ENCODE measurements around the gene LIF.

LIF gene

DNA sequence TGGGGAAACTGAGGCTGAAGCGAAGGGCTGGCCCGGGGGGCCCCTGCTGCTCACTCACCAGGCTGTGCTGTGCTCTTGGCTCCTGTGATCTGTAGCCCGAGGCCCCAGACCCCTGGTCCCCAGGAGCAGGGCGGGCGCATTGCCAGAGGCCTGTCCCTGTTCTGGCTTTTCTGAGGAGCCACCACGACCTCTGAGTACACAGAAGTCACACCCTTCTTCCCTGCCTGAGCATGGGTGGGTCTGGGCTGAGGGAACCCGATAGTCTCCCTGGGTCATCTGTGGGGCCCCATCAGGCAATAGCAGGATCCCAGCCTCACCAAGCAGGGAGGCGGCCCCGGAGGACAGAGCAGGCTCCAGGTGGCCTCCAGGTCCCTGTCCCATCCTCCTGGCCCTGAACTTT is 37.6 kb upstream of the LIF start:
- no peak for DNase-seq (ENCODE audit: low read depth in 2 of 2)

DNA sequence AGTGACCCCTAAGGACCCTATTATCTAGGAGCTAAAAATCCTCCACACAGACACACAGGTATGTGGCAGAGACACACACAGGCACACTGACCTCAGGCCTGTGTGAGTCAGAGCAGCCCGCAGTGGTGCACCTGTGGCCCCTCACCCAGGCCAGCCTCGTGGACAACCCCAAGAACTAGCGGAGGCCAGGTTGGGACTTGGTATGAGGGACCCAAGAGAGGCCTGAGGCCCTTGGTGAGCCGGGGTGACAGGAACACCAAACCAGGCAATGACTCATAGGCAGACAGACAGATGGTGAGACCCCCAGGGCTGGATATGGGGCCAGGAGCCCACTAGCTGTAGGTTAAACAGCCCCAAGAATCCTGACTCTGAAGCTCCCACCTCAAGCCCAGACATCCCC is 36.8 kb upstream of the LIF start:
- DNase-seq (ENCODE audit: low read depth in 2 of 2), result no peak

DNA sequence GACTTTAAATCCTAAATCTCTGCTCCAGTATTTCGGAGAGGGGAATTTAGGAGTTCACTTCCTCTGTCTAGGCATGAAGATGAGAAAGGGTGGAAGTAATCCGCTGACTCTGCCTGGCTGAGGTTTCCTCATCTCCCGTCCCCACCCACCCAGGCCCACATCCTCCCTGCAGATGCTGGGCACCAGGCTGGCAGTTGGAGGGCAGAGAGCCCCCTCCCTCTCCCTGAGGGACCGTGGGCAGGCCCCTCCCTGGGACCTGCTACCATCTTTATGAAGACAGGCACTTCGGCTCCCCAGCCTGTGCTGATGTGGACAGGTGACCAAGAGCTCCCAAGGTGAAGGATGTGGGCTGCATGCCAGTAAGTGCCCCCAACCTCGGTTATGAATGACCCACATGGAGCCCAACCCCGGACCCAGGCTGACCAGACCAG is 36.1 kb upstream of the LIF start:
- no peak for DNase-seq (ENCODE audit: low read depth in 2 of 2)

DNA sequence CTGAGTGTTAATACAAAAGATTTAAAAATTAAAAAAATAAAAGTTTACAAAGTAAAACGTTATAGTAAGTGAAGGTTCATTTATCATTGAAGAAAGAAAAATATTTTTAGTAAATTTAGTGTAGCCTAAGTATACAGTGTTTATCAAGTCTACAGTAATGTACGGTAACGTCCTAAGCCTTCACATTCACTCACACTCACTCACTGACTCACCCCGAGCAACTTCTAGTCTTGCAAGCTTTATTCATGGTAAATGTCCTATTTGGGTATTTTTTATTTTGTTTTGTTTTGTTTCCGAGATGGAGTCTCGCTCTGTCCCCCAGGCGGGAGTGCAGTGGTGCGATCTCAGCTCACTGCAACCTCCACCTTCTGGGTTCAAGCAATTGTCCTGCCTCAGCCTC is 33.9 kb upstream of the LIF start:
- DNase-seq (ENCODE audit: low read depth in 2 of 2), result no peak

DNA sequence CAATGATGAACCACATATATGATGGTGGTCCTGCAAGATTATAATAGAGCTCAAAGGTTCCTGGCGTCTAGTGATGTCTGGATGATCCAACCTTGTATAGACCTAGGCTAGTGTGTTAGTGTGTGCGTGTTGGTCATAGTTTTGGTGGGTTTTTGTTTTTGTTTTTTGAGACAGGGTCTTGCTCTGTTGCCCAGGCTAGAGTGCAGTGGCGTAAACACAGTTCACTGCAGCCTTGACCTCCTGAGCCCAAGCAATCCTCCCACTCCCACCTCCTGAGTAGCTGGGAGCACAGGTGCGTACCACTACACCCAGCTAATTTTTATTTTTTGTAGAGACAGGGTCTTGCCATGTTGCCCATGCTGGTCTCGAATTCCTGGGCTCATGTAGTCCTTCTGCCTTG is 33.4 kb upstream of the LIF start:
- DNase-seq (ENCODE audit: low read depth in 2 of 2), result no peak

DNA sequence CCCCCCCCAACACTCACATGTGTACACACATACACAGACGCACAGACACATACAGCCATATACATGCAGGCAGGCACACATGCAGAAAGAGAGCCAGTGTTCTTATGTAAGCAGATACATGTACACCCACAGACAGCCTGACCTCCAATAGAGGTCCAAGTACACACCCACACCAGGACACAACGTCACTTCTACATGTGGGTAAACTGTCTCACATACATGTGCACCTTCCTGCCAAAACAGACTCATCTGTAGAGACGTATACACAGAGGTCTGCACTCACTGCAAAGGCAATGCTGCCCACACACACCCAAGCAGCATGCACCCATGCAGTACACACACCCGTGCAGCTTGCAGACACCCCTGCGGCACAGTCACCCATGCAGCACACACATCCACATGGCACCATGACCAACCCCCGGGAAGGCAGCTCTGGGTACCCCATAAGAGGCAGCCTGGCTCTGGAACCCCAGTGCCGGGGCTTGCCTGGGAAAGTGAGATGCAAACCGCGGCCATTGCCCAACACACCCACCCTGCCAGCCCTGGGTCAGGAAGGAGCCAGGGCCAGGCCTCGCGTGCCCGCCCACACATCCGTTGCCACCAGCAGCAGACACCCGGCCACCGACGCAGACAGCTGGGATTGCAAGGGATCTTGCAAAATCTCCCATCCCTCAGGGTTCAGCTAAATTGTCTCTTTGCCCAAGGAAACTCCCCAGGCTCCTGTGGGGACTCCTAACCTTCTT is 32.7 kb upstream of the LIF start:
- DNase-seq (ENCODE audit: low read depth in 2 of 2), result no peak

DNA sequence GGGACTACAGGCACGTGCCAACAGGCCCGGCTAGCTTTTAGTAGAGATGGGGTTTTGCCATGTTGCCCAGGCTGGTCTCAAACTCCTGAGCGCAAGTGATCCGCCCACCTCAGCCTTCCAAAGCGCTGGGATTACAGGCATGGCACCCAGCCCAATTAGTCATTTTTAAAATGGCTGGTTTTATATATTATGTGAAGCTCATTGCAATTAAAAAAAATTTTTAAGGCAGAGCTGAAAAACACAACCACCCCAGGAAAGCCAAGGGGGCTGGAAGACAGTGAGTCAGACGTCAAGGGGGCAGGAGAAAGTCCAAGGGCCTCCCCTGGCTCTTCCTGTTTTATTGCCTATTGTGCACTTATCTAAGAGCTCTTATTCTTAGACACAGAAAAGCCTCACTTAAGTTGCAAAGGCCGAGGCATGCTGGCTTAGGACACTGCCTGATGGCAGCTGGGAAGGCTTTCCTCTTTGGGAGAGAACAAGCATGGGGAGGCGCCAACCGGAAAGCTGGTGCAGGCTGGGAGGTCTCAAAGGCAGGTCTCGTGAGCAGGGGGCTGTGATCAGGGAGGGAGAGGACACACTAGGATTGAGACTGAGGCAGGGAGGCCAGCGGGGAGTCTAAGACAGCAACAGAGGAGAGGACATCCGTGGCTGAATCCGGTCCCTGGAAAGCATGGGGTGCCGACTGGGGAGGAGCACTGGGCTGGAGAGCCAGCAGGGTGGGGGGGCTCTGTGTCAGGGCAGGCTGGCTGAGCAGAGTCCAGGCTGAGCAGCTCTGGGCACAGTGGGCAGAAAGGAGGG is 31.2 kb upstream of the LIF start:
- no peak for DNase-seq (ENCODE audit: low read depth in 2 of 2)

DNA sequence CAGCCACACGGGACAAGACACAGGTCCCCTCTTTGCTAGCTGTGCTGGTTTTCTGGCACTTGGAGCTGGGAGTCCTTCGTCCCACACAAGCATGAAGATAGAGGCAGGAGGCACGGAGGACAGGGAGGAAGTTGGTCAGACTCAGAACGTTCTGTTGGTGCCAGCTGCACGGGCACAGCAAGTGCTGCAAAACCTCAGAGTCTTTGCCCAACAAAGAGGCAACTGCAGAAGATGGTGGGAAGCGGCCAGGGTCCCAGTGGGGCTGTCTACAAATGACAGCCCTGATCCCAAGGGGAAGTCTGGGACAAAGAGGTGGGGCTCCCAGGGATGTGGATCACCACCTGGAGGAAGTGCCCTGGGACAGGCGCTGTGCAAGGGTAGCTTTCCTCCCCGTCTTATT is 29.5 kb upstream of the LIF start:
- no peak for DNase-seq (ENCODE audit: low read depth in 2 of 2)

DNA sequence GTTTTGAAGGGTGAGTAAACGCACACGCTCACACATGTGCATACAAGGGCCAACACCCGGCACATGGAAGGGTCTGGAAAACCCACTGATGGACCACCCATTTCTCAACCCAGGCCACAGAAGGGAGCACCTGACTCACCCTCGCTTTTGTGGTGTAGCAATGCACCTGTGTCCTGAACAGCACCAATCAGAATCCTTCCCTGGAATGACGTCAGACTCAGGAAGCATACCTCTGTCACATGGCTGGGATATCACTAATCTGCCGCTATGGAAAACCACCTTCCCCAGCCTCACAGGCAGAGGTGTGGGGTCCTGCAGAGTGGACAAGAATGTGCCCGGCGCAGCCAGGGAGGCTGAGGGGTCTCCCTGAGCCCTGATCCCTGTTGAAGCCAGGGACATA is 29.1 kb upstream of the LIF start:
- no peak for DNase-seq (ENCODE audit: low read depth in 2 of 2)

DNA sequence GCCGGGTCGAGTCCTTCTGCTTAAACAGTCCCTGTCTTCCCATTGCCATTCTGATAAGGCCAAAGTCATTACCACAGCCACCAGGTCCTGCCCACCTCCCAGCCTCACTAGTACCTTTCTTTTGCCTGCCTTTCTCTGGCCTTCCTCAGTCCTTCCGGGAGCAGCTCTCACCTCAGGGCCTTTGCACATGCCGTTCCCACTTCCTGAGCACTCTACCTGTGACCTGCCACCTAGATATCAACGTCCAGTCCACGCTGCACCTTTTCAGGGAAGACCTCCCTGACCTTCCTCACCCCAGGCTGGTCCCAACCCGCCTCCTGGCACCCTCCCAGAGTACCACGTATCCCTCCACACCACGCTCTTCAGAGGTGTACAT is 27.9 kb upstream of the LIF start:
- no peak for DNase-seq (ENCODE audit: low read depth in 2 of 2)

DNA sequence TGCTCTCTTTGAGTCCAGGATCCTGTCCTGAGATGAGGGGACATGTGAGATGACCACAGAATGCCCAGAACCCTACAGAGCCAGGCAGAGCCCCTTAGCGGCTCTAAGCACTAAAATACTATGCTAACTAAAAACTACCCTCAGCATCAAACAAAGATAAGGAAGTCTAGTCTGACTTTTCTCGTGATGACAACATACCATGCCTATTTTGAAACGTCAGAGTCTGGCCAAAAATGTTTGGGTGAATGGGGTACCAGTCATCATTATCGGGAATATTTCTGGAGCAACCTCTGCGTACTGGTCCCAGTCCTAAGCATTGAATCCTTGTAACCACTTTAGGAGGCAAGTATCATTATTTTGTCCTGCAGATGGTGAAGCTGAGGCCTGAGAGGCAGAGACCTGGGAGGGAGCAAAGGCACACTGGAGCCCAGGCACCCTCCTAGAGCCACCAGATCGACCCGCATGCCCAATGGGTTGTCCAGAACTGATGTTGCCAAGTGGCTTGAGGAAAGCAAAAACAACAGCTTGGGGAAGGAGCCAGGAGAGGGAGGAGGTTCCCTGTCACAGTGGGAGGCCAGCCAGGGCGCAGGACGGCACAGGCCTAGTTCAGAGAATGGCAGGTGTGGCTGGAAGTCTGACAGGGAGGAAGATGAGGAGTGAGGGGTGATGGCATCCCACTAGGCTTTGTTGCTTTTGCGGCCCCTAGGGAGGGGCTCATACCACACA is 27.3 kb upstream of the LIF start:
- DNase-seq (ENCODE audit: low read depth in 2 of 2), result no peak

DNA sequence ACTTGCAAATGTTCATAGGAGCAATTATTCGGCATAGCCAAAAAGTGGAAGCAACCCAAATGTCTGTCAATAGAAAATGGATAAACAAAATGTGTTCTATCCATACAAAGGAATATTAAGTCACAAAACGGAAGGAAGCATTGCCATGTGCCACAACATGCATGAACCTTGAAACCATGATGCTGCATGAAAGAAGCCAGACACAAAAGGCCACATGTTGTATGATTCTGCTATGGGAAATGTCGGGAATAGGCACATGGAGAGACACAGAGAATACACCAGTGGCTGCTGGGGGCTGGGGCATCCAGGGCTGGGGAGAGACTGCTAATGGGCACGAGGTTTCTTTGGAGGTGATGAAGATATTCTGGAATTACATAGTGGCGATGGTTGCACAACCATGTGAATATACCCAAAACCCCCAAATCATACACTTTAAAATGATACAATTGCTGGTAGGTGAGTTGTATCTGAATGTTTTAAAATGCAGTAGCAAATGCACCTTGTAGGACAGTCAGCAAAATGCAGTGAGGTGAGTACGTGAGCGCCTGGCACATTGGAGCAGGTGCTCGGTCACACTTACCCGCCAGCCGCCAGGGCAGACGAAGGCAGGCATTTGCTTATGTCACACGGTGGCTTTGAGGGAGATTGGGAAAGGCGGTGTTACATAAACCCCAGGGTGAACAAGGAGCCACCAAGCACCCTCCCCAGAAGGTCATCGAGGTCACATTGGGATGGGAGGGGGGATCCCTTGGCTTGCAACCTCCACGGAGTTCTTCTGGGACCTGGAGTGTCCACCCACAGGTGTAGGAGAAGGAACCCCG is 26.4 kb upstream of the LIF start:
- DNase-seq (ENCODE audit: low read depth in 2 of 2), result no peak

DNA sequence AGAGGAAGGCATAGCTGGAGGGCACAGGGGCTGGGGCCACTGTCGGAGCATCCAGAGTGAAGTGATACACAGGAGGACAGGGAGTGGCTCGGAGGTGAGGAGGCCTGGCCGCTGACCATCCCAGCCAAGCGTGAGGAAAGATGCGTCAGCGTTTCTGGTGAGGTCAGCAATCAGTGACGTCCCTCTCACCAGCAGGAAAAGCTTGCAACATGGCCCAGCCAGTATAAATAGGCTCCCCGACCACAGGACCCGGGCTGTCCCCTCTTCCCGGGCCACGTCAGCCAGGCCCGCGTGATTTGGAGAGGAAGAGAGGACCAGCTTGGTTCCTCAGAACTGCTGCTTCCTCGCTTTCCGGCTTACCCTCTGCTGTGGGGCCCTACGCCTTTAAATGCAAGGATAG is 24.3 kb upstream of the LIF start:
- DNase-seq (ENCODE audit: low read depth in 2 of 2), result no peak

DNA sequence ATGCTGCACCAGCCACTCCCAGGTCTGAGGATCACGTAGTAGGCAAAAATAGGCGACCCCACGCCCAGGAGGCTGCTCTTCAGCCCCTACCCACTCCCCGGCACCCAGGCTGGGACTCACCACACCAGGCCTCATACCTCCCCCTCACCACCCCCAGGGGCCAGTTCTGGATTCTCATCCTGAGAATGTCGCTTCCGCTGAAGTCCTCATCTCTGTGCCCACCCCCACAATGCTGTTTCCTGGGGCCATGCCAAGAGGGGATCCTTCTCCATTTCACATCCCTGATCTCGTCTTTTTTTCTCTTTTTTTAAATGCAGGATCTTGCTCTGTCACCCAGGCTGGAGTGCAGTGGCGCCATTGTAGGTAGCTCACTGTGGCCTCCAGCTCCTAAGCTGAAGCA is 21.8 kb upstream of the LIF start:
- DNase-seq (ENCODE audit: low read depth in 2 of 2), result no peak

DNA sequence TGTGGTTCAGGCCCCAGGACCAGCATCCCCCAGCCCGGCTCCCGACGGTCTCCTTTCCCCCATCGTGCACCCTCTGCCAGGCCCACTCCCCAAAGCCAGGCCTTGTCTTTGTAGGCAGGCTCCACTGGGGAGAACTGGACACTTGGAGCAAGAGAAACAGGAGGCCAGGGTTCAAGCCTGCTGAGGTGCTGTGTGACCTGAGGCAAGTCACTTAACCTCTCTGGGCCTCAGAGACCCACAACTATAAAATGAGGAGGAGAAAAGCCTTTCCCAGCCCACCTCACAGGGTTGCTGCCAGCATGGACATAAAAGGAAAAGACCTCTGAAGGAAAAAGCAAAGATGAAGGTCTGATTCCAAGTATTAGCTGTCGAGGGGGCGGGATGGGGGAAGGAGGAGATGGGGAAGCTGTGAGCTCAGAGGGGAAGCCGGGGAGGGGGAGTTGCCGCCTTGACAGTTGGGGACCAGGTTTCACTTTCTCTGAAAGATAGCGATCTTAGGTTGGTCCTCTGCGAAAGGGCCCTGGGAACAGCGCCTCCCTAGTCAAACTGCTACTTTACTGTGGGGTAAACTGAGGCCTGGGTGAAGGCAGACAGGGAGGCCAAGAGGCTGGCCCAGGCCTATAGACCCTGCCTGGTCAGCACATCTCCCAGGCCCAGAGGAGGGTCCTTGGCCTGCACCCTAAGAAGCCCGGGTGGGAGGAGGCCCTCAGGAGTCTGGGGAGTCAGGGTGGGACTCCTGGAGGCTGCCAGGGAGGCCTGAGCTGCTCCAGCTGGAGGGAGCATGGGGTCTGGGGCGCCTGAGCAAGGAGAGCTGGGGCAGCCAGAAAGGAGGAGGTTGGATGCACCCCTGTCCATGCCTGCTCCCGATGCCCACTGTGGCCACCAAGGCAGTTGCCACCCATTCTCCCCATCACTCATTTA is 21.1 kb upstream of the LIF start:
- peak in 1 of 2 donors; percentile 29 for DNase-seq (ENCODE audit: low read depth in 2 of 2)

DNA sequence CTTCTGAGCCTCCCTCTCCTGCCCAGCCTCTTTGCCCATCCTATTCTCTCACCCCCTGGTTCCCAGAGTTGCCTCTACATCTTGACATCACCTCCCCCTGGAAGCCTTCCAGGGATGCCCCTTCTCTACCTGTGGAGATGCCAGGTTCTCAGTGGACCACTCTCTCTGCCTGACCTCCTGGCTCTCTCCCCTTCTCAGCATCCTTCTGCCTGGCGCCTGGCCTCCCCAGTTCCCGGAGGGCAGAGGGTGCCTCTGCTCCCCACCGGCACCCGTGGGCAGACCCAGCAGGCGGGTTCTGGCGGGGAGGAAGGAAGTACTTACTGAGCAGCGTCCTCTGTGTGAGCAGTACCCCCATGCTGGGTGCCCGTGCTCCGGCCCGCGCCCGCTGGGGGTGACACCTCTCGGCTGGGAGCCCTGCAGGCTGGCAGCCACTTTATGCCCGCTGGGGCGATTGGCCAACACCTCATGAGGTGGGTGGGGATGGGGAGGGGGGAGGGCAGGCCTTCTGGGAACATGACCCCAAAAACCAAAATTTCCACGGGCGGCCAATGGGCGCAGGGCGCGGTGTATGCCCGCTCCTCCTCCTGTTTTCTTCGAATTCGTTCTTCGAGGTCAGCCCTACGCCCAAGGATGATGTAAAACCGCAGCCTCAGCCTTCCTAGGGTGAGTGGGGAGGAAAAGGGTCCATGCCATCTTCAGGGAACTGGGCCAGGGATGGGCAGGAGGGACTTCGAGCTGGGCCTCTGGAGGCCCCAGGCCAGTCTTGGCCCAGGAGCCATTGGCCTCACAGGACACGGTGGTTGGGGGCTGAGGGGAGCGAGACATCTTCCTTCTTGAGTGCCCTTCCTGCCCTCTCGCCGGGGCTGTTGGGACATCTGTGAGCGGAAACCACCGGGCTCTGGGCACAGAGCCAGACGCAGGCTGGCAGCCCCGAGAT is 20.2 kb upstream of the LIF start, which contains the start of gene OSM:
TSS of gene OSM (minus strand) at position 407 of the 937 bp plus-strand sequence. CDS start at position 355, 52 bp downstream.
- peak; percentile 35 to 49 for DNase-seq (ENCODE audit: low read depth in 2 of 2)

DNA sequence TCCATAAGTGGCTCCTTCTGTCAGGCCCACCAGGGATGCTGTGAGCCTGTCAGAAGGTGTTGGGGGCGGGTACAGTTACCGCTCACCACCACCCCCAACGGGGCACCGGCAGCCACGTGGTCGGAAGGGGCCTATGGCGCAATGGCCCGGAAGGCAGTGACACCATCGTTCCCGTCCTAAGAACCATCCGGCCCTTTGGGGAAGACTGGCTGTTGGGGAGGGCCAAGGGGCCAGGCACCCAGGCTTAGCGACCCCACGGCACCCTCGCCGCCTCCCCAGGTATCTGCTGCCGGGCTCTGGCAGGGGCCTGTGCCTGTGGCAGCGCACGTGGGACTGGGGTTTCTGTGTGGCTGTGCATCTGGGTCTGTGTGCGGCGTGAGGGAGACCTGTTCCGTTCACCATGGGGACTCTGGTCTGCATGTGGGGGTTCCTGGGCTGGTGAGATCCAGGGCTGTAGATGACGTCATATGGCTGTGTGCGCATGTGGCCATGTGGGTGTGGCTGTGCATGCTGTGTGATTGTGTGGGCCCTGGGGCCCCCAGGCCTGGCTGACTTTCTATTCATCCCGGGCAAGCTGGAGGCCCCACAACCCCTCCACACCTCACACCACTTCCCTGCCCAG is 19.4 kb upstream of the LIF start:
- DNase-seq (ENCODE audit: low read depth in 2 of 2), result peak; percentile 56 to 68

DNA sequence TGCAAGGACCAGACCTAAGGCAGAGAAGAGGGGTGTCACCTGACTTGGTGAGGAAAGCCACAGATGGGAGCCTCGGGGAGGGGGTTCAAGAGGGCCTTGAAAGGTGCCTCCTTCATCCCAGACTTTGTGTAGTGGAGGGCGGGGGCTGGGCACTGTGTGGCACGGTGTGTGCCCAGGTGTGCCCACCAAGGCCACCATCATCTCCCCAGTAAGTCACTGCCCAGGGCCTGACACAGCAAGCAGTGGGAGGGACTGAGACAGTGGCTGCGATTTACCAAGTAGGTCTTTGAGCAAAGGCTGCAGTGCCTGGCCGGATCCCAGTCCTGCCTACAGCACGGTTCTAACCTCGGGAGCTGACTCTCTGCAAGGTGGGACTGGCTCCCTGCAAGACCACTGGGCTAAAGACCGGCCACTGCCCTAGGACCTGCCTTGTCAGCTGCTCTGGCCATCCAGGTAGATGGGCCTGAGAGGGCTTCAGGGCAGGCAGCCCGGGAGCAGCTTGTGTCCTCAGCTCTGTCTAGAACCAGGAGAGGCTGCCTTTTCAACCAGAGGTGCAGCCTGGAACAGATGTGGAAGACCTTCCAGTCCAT is 18.7 kb upstream of the LIF start:
- no peak for DNase-seq (ENCODE audit: low read depth in 2 of 2)

DNA sequence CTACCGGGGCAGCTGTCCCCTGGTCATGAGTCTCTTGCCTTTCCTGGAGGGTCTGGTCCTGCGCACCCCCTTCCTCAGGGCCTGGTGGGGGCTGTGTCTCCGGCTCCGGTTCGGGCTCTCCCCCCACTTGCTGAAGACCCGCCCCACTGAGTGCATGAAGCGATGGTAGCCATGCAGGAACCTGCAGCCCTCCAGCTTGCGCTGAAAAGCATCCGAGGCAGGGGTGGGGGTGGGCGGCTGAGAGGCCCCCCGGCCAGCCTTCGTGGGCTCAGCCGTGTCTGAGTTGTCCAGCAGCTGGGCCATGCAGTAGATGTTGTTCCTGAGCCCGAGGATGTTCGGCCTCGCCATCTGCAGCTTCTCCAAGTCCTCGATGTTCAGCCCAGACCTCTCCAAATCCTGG is 17.3 kb upstream of the LIF start:
- no peak for DNase-seq (ENCODE audit: low read depth in 2 of 2)

Measured in stimulated activated CD8-positive, alpha-beta memory T cell treated with anti-CD3 and anti-CD28 coated beads, Interleukin-2, amount 100 ng/mL, for 1 hour (primary cell).